LNCaP clone FGC (cell line): Measurements from ENCODE around the gene CHST5.

Source experiments
- DNase-seq: peaks from one replicate; pipeline ENCODE4 v3.0.0-alpha.2; 2011; ENCODE audit warnings: low read depth
- H3K4me3 ChIP-seq: 2 replicates; pipeline ENCODE4 v1.5.1; 2011; ENCODE audit warnings: mild to moderate bottlenecking, low read depth, low read length, control low read depth
- CTCF ChIP-seq: IDR thresholded peaks from 2 replicates; pipeline ENCODE4 v1.5.1; 2012; ENCODE audit warnings: mild to moderate bottlenecking; ENCODE audit not compliant: control insufficient read depth, insufficient read depth; ENCODE audit errors: extremely low read depth

CHST5 gene

DNA sequence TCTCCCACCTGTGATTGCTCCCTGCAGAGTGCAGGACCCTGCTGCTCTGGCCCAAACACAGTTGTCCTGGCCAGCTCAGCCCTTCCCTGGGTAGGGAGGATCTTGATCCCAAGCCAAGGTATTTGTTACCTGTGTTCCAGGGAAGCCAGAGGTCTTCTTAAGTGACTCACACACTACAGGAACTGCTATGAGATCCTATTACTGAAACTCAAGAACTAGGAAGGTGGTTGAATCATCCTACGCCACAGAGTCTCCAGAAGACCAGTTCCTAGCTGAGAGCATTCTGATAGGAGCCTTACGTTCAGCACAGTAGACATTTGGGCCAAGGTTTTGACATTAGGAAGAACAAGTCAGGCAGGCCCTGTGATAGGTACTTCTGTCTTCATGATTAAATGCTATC lies 52.7 kb downstream of the CHST5 start:
- DNase-seq: no peak
- no peak overlapping the region for H3K4me3 ChIP-seq
- no peak for TF ChIP-seq CTCF

DNA sequence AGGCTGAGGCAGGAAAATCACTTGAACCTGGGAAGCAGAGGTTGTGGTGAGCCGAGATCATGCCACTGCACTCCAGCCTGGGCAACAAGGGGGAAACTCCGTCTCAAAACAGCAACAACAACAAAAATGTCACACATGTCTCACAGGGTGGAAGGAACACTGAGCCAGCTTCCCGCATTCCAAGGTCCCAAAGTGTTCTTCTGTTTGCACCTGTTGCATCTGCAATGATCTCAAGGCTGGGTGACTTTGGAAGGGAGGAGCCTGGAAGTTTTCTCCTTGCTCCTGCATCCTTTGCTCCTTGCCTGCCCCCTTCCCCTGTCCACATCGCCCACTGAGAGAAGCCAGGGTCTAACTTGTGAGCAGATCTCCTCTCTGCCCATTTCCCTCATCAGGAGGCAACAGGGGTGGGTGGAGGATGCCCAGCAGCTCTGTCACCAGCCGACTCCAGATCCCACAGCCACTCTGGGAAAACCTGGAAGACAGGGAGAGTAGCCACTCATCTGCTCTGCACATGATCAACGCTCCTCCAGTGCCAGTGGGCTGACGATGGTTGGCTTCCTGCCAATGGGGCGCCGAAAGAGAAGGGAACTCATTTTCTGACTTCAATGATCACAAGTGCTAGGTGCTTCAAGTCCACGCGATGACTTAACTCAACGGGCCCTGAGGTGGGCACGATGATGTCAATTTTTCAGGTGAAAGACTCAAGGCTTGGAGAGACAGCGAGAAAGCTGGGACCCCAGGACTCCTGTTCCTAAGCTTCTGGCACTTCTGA lies 53.3 kb downstream of the CHST5 start:
- no peak for DNase-seq
- no peak overlapping the region for H3K4me3 ChIP-seq
- no peak for TF ChIP-seq CTCF

DNA sequence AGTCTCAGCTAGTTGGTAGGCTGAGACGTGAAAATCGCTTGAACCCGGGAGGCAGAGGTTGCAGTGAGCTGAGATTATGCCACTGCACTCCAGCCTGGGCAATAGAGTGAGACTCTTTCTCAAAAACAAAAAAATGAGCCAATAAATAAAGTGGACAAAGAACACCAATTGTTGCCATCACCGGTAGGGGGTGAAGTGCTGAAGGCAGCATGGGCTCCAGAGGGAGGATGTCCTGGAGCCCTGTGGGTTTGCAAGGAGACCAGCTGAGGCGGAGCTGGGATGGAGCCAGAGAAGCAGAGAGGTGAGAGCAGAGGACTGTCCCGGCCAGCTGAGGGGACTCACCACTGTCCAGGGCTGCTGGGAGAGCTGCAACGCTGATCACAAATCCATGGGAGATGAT lies 54.4 kb downstream of the CHST5 start:
- no peak for TF ChIP-seq CTCF
- DNase-seq: no peak
- H3K4me3 ChIP-seq: no peak overlapping the region

- TF ChIP-seq CTCF: no peak
- DNase-seq: no peak
- H3K4me3 ChIP-seq: no peak overlapping the region
Observed at GRCh38 chr16:75479421-75479990, 56.4 kb downstream of the CHST5 start.
